IgD-negative memory B cell (primary cell): ENCODE measurements around the gene LDHAL6B. TPM values are rescaled to one million over a fixed set of nuclear protein-coding genes. Genes with fewer than 3 reads are reported as not detected.

Experiments
- H3K27ac Mint-ChIP-seq, 3 donors: one replicate each; pipeline ENCODE4 v1.8.0; 2020 to 2022; ENCODE audit warnings: mild to moderate bottlenecking in 3 of 3, mixed read lengths in 3 of 3, moderate library complexity in 1 of 3
- H3K27me3 Mint-ChIP-seq: one replicate; pipeline ENCODE4 v1.8.0; 2021; ENCODE audit warnings: mixed read lengths
- H3K36me3 Mint-ChIP-seq: one replicate; pipeline ENCODE4 v1.8.0; 2020; ENCODE audit warnings: mild to moderate bottlenecking, mixed read lengths
- H3K4me1 Mint-ChIP-seq, 3 donors: one replicate each; pipeline ENCODE4 v1.8.0; 2020 to 2022; ENCODE audit warnings: mixed read lengths in 3 of 3, mild to moderate bottlenecking in 1 of 3
- H3K4me3 Mint-ChIP-seq, 4 donors: one replicate each; pipeline ENCODE4 v1.8.0; 2020 to 2022; ENCODE audit warnings: mild to moderate bottlenecking in 4 of 4, mixed read lengths in 4 of 4, moderate library complexity in 3 of 4
- H3K9me3 Mint-ChIP-seq, 3 donors: one replicate each; pipeline ENCODE4 v1.8.0; 2020 to 2021; ENCODE audit warnings: mixed read lengths in 3 of 3, mild to moderate bottlenecking in 1 of 3
- polyA plus RNA-seq: library from polyadenylated mRNA; unstranded; fragments of 300-500 nt; fragmentation: Illumina TruSeq; gene quantifications from one replicate; pipeline ENCODE4 v1.2.3, GENCODE V29; 2021

LDHAL6B gene
- polyA plus RNA-seq, 1 donor from 2014 or later, result not detected

- Mint-ChIP-seq H3K4me3 (no peak overlapping the region), H3K27me3 (no peaks in the 10 kb centered on the region), H3K4me1 (peaks cover 0 to 5% (median 3%) of the 10 kb centered on the region in 3 donors), H3K36me3 (peaks cover 2% of the 10 kb centered on the region), H3K9me3 (no peaks in the 10 kb centered on the region), H3K27ac (no peak overlapping the region)
Observed at GRCh38 chr15:59172289-59172901, 34.2 kb upstream of the LDHAL6B start.

- Mint-ChIP-seq H3K27me3 (no peaks in the 10 kb centered on the region), H3K27ac (no peak overlapping the region), H3K4me3 (no peak overlapping the region), H3K36me3 (peaks cover 5% of the 10 kb centered on the region), H3K4me1 (peaks cover 0 to 5% (median 3%) of the 10 kb centered on the region in 3 donors), H3K9me3 (no peaks in the 10 kb centered on the region)
Observed at GRCh38 chr15:59173194-59173593, 33.4 kb upstream of the LDHAL6B start.

- Mint-ChIP-seq H3K9me3 (no peaks in the 10 kb centered on the region), H3K36me3 (peaks cover 5% of the 10 kb centered on the region), H3K27me3 (no peaks in the 10 kb centered on the region), H3K4me1 (peaks cover 0 to 5% (median 3%) of the 10 kb centered on the region in 3 donors), H3K27ac (no peak overlapping the region), H3K4me3 (no peak overlapping the region)
Observed at GRCh38 chr15:59174151-59174834, 32.4 kb upstream of the LDHAL6B start.

- Mint-ChIP-seq H3K27me3 (no peaks in the 10 kb centered on the region), H3K4me1 (peaks cover 0 to 5% (median 3%) of the 10 kb centered on the region in 3 donors), H3K36me3 (peaks cover 5% of the 10 kb centered on the region), H3K4me3 (no peak overlapping the region), H3K27ac (peak overlapping the region in 1 of 3 donors; percentile 92), H3K9me3 (no peaks in the 10 kb centered on the region)
Observed at GRCh38 chr15:59174835-59175831, 31.5 kb upstream of the LDHAL6B start.

- Mint-ChIP-seq H3K36me3 (peaks cover 5% of the 10 kb centered on the region), H3K9me3 (peaks cover 0 to 5% (median 0%) of the 10 kb centered on the region in 3 donors), H3K4me1 (peaks cover 0 to 5% (median 3%) of the 10 kb centered on the region in 3 donors), H3K27me3 (no peaks in the 10 kb centered on the region), H3K4me3 (no peak overlapping the region), H3K27ac (no peak overlapping the region)
Observed at GRCh38 chr15:59176653-59177316, 29.9 kb upstream of the LDHAL6B start.

- Mint-ChIP-seq H3K4me3 (no peak overlapping the region), H3K36me3 (peaks cover 5% of the 10 kb centered on the region), H3K27me3 (no peaks in the 10 kb centered on the region), H3K4me1 (peaks cover 0 to 5% (median 3%) of the 10 kb centered on the region in 3 donors), H3K27ac (peak overlapping the region in 1 of 3 donors; percentile 3), H3K9me3 (peaks cover 0 to 5% (median 0%) of the 10 kb centered on the region in 3 donors)
Observed at GRCh38 chr15:59177317-59177660, 29.4 kb upstream of the LDHAL6B start.

- no peak overlapping the region for H3K4me3 Mint-ChIP-seq
- peaks cover 0 to 5% (median 3%) of the 10 kb centered on the region in 3 donors for H3K4me1 Mint-ChIP-seq
- peak overlapping the region in 1 of 3 donors; percentile 25 for H3K27ac Mint-ChIP-seq
- peaks cover 0 to 8% (median 2%) of the 10 kb centered on the region in 3 donors for H3K9me3 Mint-ChIP-seq
- H3K36me3 Mint-ChIP-seq, result peaks cover 11% of the 10 kb centered on the region
- no peaks in the 10 kb centered on the region for H3K27me3 Mint-ChIP-seq
Observed at GRCh38 chr15:59178151-59178695, 28.4 kb upstream of the LDHAL6B start.

- peaks cover 9% of the 10 kb centered on the region for H3K36me3 Mint-ChIP-seq
- peaks cover 0 to 8% (median 4%) of the 10 kb centered on the region in 3 donors for H3K9me3 Mint-ChIP-seq
- H3K27me3 Mint-ChIP-seq, result no peaks in the 10 kb centered on the region
- H3K27ac Mint-ChIP-seq, result no peak overlapping the region
- peaks cover 0 to 5% (median 3%) of the 10 kb centered on the region in 3 donors for H3K4me1 Mint-ChIP-seq
- no peak overlapping the region for H3K4me3 Mint-ChIP-seq
Observed at GRCh38 chr15:59179717-59180116, 26.9 kb upstream of the LDHAL6B start.

- peak overlapping the region in 1 of 4 donors; percentile 75 for H3K4me3 Mint-ChIP-seq
- H3K9me3 Mint-ChIP-seq, result peaks cover 0 to 8% (median 4%) of the 10 kb centered on the region in 3 donors
- peaks cover 12% of the 10 kb centered on the region for H3K36me3 Mint-ChIP-seq
- peaks cover 0 to 2% (median 2%) of the 10 kb centered on the region in 3 donors for H3K4me1 Mint-ChIP-seq
- H3K27ac Mint-ChIP-seq, result peak overlapping the region in 1 of 3 donors; percentile 22
- H3K27me3 Mint-ChIP-seq, result no peaks in the 10 kb centered on the region
Observed at GRCh38 chr15:59180945-59181600, 25.6 kb upstream of the LDHAL6B start.

- H3K36me3 Mint-ChIP-seq, result peaks cover 15% of the 10 kb centered on the region
Observed at GRCh38 chr15:59185725-59186124, 20.9 kb upstream of the LDHAL6B start.

GRCh38 chr15:59186501-59186900, 20.1 kb upstream of the LDHAL6B start:
- H3K4me3 Mint-ChIP-seq, result no peak overlapping the region
- H3K27ac Mint-ChIP-seq, result no peak overlapping the region
- no peaks in the 10 kb centered on the region for H3K27me3 Mint-ChIP-seq
- H3K4me1 Mint-ChIP-seq, result no peaks in the 10 kb centered on the region
- peaks cover 0 to 6% (median 6%) of the 10 kb centered on the region in 3 donors for H3K9me3 Mint-ChIP-seq
- H3K36me3 Mint-ChIP-seq, result peaks cover 15% of the 10 kb centered on the region

More at GRCh38 chr15:59185725-59186124, 20.9 kb upstream of the LDHAL6B start:
- H3K27ac Mint-ChIP-seq, result no peak overlapping the region
- no peaks in the 10 kb centered on the region for H3K4me1 Mint-ChIP-seq
- peaks cover 0 to 8% (median 6%) of the 10 kb centered on the region in 3 donors for H3K9me3 Mint-ChIP-seq
- H3K27me3 Mint-ChIP-seq, result no peaks in the 10 kb centered on the region
- H3K4me3 Mint-ChIP-seq, result no peak overlapping the region

- H3K4me1 Mint-ChIP-seq, result no peaks in the 10 kb centered on the region
- peaks cover 0 to 2% (median 0%) of the 10 kb centered on the region in 3 donors for H3K9me3 Mint-ChIP-seq
- H3K27me3 Mint-ChIP-seq, result no peaks in the 10 kb centered on the region
- H3K4me3 Mint-ChIP-seq, result no peak overlapping the region
- H3K36me3 Mint-ChIP-seq, result peaks cover 13% of the 10 kb centered on the region
- peak overlapping the region in 1 of 3 donors; percentile 17 for H3K27ac Mint-ChIP-seq
Observed at GRCh38 chr15:59189241-59189640, 17.4 kb upstream of the LDHAL6B start.

GRCh38 chr15:59190291-59190690, 16.4 kb upstream of the LDHAL6B start:
- no peak overlapping the region for H3K4me3 Mint-ChIP-seq
- peaks cover 0 to 2% (median 0%) of the 10 kb centered on the region in 3 donors for H3K9me3 Mint-ChIP-seq
- no peaks in the 10 kb centered on the region for H3K4me1 Mint-ChIP-seq
- no peaks in the 10 kb centered on the region for H3K27me3 Mint-ChIP-seq
- peaks cover 13% of the 10 kb centered on the region for H3K36me3 Mint-ChIP-seq
- H3K27ac Mint-ChIP-seq, result no peak overlapping the region

- Mint-ChIP-seq H3K27ac (no peak overlapping the region), H3K4me3 (no peak overlapping the region), H3K36me3 (peaks cover 13% of the 10 kb centered on the region), H3K4me1 (no peaks in the 10 kb centered on the region), H3K27me3 (no peaks in the 10 kb centered on the region), H3K9me3 (peaks cover 0 to 2% (median 0%) of the 10 kb centered on the region in 3 donors)
Observed at GRCh38 chr15:59191855-59192237, 14.8 kb upstream of the LDHAL6B start.
